ENCODE results near the gene SGCD. TPM values are rescaled to one million over a fixed set of nuclear protein-coding genes. Genes with fewer than 3 reads are reported as not detected.

The SGCD gene
- total and polyA plus RNA-seq, 8 donors: 10.4 to 15.8 (median 12.5) TPM

- DNase-seq (no peak), ATAC-seq (no peak)
- TF ChIP-seq CTCF (IDR thresholded peaks at IDR 0.05): no peak
- Histone ChIP-seq H3K27ac (no peak overlapping the region), H3K4me1 (no peaks in the 10 kb centered on the region), H3K36me3 (no peaks in the 10 kb centered on the region), H3K4me3 (no peak overlapping the region), H3K9me3 (no peaks in the 10 kb centered on the region), H3K27me3 (no peaks in the 10 kb centered on the region)
- intact Hi-C loops (cut with DNase I): no loop called here
These were observed 389.8 kb downstream of the SGCD start for GRCh38 chr5:156716591-156717380.

GRCh38 chr5:156718985-156719384 lies 392.0 kb downstream of the SGCD start:
- no peak for TF ChIP-seq CTCF (IDR thresholded peaks at IDR 0.05)
- Histone ChIP-seq H3K36me3 (no peaks in the 10 kb centered on the region), H3K27me3 (no peaks in the 10 kb centered on the region), H3K4me3 (no peak overlapping the region), H3K4me1 (no peaks in the 10 kb centered on the region), H3K9me3 (no peaks in the 10 kb centered on the region), H3K27ac (no peak overlapping the region)
- DNase-seq: no peak
- intact Hi-C loops (cut with DNase I): no loop called here
- no peak for ATAC-seq

GRCh38 chr5:156722358-156722757 lies 395.4 kb downstream of the SGCD start:
- H3K36me3 ChIP-seq: no peaks in the 10 kb centered on the region

GRCh38 chr5:156735477-156735876 lies 408.5 kb downstream of the SGCD start:
- intact Hi-C loops (cut with DNase I): no loop called here
- ATAC-seq: no peak
- H3K36me3 ChIP-seq: no peaks in the 10 kb centered on the region
- no peaks in the 10 kb centered on the region for H3K9me3 ChIP-seq
- no peak for DNase-seq
- no peak overlapping the region for H3K4me3 ChIP-seq
- no peak for TF ChIP-seq CTCF (IDR thresholded peaks at IDR 0.05)
- no peaks in the 10 kb centered on the region for H3K4me1 ChIP-seq
- no peaks in the 10 kb centered on the region for H3K27me3 ChIP-seq
- no peak overlapping the region for H3K27ac ChIP-seq

More at GRCh38 chr5:156722358-156722757, 395.4 kb downstream of the SGCD start:
- Histone ChIP-seq H3K4me3 (no peak overlapping the region), H3K9me3 (no peaks in the 10 kb centered on the region), H3K27me3 (no peaks in the 10 kb centered on the region), H3K27ac (no peak overlapping the region), H3K4me1 (no peaks in the 10 kb centered on the region)
- DNase-seq (peak in 1 of 4 donors; percentile 8), ATAC-seq (no peak)
- intact Hi-C loops (cut with DNase I): no loop called here
- TF ChIP-seq CTCF (IDR thresholded peaks at IDR 0.05): no peak

- H3K4me1 ChIP-seq: no peaks in the 10 kb centered on the region
- DNase-seq (no peak), ATAC-seq (no peak)
- intact Hi-C loops (cut with DNase I): no loop called here
- no peaks in the 10 kb centered on the region for H3K27me3 ChIP-seq
- H3K36me3 ChIP-seq: no peaks in the 10 kb centered on the region
- no peak overlapping the region for H3K27ac ChIP-seq
- no peaks in the 10 kb centered on the region for H3K9me3 ChIP-seq
- no peak overlapping the region for H3K4me3 ChIP-seq
- no peak for TF ChIP-seq CTCF (IDR thresholded peaks at IDR 0.05)
These were observed 414.6 kb downstream of the SGCD start for GRCh38 chr5:156741516-156741915.
